ENCODE results near the gene NAMPT.
"Not testable (repeated sequence)": the region's sequence is repeated elsewhere in the genome, so short reads cannot be mapped to it uniquely, and the experiment has no call there.

Gene NAMPT

DNA sequence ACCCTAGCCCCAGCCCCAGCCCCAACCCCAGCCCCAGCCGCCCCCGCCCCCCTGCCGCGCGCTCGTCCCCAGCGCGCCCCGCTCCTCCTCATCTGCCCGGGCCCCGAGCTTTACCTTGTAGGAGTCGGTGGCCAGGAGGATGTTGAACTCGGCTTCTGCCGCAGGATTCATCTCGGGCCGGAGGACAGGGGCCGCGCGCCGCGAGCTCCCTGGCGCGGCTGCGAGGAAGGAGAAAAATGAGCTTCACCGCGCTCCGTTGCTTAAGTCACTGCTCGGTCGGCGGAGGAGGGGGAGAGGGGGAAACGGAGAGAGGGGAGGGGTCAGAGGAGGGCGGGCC is at the start of gene NAMPT:
TSS of gene NAMPT (minus strand) at position 270 of the 337 bp plus-strand sequence. CDS start at position 171, 99 bp downstream.
- DNase-seq = no peak

GRCh38 chr7:106332201-106332600 is 47.4 kb upstream of the NAMPT start:
- DNase-seq = no peak

DNA sequence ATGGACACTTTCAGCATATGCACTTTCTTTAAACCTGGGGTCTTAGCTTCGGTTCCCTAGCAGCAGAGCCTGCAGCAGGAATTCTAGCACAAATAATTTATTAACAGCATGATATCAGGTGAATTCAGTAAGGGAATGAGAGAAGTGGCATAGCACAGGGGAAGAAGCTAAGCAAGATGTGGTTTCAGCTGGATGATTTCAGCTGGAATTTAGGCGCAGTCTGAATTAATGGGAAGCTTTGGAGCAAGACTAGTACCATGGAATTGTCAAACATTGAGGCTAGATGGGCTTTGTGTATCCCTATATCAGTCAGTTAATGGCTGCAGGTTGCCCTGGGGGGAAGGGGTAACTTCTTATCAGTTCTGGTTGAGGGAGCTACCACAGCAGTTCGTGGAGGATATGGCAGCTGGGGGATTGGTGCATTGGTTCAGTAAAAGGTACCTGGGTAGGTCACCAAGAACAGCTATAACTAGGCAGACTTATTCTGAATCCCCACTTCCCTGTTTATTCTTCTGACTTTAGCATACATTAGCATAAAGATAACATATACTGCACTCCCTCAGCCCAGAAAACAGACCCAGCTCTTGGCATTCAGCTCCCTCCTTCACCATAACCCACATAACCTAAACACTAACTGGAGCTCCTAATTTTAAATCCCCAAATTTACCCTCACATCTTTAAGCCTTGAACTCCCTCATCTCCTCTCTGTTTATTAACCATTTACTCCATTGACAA is 46.8 kb upstream of the NAMPT start:
- no peak for DNase-seq

DNA sequence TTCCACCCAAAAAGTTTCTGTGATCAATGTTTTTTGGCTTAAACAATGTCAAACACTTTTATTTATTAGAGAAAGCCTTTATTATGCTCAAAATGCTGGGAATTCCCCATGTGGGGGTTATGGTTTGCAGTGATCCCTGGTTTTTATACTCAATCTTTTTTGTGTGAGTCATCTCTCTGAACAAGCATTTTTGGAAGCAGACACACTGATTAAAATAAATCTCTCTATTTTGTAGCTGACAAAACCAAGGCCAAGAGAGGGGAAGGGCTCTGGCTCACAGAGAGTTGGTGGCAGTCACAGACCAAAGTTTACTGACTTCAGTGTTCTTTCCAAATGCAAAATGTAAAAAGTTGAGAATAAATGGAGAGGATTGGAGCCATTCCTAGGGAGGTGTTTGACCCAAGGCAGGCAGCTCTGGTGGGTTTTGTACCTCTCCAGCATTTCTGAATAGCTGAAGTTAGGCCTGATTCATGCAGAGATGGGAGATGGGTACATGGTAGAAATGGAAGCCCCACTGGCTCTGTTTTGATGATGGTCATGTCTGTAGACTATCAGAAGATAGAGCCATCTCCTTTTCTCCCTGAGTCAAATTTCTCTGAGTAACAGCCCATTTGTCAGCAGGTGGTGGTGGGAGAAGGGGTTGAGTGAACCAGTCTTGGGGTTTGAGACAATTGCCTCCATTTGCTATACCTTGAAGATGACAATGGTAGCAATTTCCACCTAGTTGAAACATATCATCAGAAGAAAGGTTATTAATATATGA is 45.4 kb upstream of the NAMPT start:
- DNase-seq = no peak

DNA sequence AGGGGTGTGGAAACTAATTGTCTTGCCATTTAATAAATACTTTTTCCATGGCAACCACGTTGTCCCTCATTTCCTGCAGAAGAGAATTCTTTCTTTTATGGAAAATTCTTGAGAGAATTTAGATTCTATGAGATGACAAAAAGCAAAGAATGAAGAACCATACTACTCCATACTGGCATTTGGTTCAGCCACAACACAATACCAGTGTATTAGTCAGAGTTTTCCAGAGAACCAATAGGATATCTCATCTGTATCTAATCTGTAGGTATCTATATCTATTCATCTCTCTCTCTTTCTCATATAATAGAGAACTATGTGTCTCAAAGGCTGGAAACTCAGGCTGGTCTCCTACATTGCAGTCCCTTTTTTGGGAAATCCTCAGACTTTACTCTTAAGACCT is 44.6 kb upstream of the NAMPT start:
- no peak for DNase-seq

DNA sequence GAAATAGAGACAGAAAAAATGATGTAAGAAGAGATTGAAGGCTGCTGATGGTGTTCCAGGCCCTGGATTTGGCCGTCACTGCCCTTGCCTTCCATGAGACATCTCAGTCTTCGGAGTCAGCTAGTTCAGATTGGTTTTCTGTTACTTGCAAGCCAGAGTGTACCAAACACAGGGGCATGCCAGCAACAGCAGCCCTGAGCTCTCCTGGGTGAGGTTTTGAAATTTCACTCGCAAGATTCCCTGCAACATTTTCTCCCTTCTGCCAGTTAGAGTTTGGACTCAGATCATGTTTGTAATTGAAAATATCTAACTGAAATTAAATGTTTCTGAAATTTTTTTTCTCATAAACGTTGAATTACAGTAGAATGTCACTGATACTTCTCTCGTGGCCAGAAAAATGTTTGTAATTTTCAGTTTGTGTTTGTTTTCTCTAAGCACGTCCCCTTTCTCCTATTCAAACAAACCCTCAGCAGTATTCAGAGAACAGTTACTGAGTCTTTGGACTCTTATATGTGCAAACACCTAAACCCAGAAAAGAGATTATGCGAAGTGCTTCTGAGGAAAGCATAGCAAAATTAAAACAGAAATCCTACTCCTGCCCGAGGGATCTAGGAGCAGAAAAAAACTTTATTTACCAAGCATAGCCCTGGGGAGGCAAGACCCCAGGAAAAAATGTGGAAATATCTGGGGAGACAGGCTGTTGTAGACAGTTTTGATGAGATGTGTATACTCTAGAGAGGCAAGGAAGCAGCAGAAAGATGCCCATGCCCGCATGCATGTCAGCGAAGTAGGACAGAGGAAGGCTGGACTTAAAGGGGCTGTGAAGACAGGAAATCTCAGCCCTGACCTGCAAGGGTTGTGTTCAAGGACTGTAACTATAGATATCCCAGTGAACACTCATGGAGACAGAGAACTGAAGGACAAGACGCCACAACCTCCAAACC is 43.0 kb upstream of the NAMPT start:
- DNase-seq = no peak

- DNase-seq = no peak
These were observed 42.1 kb upstream of the NAMPT start for GRCh38 chr7:106326594-106327537.

DNA sequence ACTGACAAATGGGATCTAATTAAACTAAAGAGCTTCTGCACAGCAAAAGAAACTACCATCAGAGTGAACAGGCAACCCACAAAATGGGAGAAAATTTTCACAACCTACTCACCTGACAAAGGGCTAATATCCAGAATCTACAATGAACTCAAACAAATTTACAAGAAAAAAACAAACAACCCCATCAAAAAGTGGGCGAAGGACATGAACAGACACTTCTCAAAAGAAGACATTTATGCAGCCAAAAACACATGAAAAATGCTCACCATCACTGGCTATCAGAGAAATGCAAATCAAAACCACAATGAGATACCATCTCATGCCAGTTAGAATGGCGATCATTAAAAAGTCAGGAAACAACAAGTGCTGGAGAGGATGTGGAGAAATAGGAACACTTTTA is 39.7 kb upstream of the NAMPT start:
- DNase-seq = not testable (repeated sequence)

GRCh38 chr7:106320254-106320770 is 35.5 kb upstream of the NAMPT start:
- not testable (repeated sequence) for DNase-seq

DNA sequence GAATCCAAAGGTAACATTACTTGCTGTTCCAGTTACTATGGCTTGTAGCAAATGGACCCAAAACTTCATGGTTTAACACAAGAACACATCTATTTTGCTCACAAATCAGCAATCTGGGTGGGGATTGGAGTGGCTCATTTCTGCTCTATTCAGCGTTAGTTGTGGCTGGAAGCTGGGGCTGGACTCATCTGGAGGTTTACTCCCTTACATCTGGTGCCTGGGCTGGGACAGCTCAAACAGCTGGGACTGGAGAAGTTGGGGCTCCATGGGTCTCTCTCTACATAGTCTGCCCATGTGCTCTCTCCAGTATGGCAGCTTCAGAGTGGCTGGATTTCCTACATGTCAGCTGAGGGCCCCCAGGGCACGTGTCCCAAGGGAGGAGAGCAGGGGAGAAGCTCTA is 33.7 kb upstream of the NAMPT start:
- no peak for DNase-seq

- no peak for DNase-seq
These were observed 33.2 kb upstream of the NAMPT start for GRCh38 chr7:106317971-106318370.

DNA sequence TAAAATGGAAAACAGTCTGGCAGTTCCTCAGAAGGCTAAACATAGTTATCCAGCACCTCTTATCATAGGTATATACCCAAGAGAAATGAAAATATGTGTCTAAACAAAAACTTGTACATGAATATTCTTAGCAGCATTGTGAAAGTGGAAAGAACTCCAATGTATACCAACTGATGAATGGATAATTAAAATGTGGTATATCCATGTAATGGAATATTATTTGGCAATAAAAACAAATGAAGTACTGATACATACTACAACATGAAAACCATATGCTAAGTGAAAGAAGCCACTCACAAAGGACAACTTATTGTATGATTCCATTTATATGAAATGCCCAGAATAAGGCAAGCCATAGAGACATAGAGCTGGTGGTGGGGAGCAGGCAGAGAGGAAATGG is 32.2 kb upstream of the NAMPT start:
- no peak for DNase-seq

DNA sequence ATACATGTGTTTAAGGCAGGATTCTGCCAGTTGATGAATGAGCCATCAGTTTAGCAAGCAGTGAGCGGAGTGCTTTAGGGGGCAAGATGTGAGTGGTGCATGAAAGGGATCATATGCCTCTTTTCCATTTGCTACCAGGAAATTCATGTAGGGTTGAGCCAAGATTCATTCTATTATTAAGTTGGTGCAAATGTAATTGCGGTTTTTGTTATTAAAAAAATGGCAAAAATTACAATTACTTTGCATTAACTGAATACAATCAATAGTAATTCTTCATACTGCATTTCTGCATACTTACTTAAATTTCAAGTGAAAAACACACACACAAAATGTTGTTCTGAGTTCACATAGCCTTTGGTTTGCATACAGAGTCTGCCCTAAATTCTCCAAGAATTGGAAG is 30.1 kb upstream of the NAMPT start:
- no peak for DNase-seq

DNA sequence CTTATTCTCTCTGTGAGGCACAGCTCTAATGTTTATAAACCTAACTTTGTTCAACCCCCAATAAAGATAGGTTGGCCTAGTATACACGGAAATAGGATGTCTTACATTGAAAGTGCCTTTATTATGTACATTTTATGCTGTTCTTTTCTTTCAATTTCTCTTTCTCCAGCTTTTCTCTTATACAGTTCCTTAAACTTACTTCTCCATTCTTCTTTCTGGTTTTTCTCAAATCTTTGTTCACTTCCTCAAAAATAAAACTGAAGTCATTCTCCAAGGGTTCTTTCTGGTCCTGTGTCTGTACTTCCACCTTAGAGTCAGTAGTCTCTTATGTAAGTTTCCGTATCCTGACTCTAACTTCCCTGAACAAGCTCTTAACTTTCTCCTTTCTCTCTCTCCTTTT is 29.2 kb upstream of the NAMPT start:
- no peak for DNase-seq

GRCh38 chr7:106313456-106313901 is 28.7 kb upstream of the NAMPT start:
- DNase-seq = no peak

DNA sequence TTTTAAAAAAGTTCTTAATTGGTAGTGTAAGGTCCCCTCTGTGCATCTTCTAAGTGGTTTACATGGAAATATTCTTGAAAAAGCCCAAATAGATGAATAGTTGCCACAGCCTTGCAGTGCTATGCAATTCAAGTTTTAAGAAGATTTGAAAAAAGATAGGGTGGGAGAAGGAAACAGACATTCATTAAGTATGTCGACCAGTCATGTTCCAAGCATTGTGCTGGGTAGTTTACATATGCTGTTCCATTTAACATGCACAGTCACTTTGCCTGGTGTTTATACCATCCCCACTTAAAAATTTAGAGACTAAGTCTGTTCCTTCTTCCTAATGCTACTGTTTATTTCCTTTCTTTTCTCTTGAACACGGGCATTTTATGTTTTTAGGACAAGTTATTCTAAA is 28.1 kb upstream of the NAMPT start:
- DNase-seq = no peak

- no peak for DNase-seq
These were observed 27.5 kb upstream of the NAMPT start for GRCh38 chr7:106312099-106312871.

GRCh38 chr7:106309362-106309761 is 24.6 kb upstream of the NAMPT start:
- DNase-seq = no peak

DNA sequence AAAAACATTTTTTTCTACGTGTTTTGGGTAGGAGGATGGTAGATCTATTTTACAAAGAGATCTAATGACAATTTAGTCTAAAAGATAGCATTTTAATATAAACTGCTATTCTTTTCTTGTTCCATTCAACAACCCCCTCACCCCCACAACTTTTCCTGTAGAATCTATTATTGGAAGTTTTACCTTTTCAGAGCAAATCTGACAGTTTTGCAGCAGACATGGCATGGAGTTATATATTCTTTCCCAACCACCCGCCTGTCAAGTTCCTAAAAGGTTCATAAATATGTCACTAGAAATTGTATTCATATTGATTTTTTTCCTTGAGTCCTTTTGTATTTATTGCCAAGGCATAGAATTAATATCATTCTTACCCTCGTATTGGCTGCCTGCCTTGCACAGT is 21.5 kb upstream of the NAMPT start:
- DNase-seq = no peak

GRCh38 chr7:106305732-106306131 is 20.9 kb upstream of the NAMPT start:
- no peak for DNase-seq

DNA sequence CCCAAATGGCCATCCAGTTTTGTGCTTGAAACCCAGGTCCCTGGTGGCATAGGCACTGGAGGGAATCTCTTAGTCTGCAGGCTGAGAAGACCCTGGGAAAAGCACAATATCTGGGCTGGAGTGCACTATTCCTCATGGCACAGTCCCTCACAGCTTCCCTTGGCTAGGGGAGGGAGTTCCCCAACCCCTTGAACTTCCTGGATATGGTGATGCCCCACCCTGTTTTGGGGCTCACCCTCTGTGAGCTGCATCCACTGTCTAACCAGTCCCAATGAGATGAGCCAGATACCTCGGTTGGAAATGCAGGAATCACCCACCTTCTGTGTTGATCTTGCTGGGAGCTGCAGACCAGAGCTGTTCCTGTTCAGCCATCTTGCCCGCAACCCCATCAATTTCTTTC is 19.8 kb upstream of the NAMPT start:
- DNase-seq = no peak

All from NCI-H774 (cell line).